HepG2 (cell line): ENCODE data around the gene TIPIN. TPM values are rescaled to one million over a fixed set of nuclear protein-coding genes. Genes with fewer than 3 reads are reported as not detected.
"Not testable (repeated sequence)": the region's sequence is repeated elsewhere in the genome, so short reads cannot be mapped to it uniquely, and the experiment has no call there.

Experiments
- ATAC-seq: fragments of 200-7000 bp; cut with Tn5 transposase; 3 replicates; pipeline ENCODE4 v1.9.1; 2020; ENCODE audit warnings: mild to moderate bottlenecking, moderate library complexity
- BruUV-seq: library from RNA; stranded (reverse); fragments of 400-500 nt; replicated peaks from 2 replicates; lab custom pipeline; 2021; lab: Mats Ljungman, UMichigan
- CTCF ChIA-PET: fragments of 300-600 bp; formaldehyde crosslinking; extraction: SDS; loops from one replicate; lab custom pipeline; 2021; ENCODE audit warnings: low total read pairs, inconsistent platforms, low intra/inter-chr PET ratio; lab: Yijun Ruan, JAX
- POLR2A ChIA-PET: fragments of 350-600 bp; sonication (Branson Sonifier 250); formaldehyde crosslinking; loops from one replicate; lab custom pipeline; 2020; ENCODE audit warnings: antibody characterized with exemption, inconsistent platforms; lab: Yijun Ruan, JAX
- DNase-seq: peaks from one replicate; pipeline ENCODE4 v3.0.0-alpha.2; 2015; ENCODE audit warnings: low spot score
- FAIRE-seq: peaks from 3 replicates; lab custom pipeline; 2011; peaks lifted over from hg19 to GRCh38; lab: Jason Lieb, UNC
- H2AFZ ChIP-seq: one replicate; pipeline ENCODE4 v1.6.1; 2011; ENCODE audit warnings: low read length, inconsistent platforms
- H3K27ac ChIP-seq: fragments of 300-600 bp; 3 replicates; pipeline ENCODE4 v1.8.0; 2011; ENCODE audit warnings: mixed run types, mild to moderate bottlenecking, mixed read lengths, low read length, inconsistent platforms; ENCODE audit not compliant: insufficient read depth; ENCODE audit errors: extremely low read length
- H3K27me3 ChIP-seq, 2 experiments: fragments of 200-600 bp in 1 of 2; 2 replicates in 1 of 2; 3 replicates in 1 of 2; pipeline versions ENCODE4 v1.6.0 to v1.8.0; 2011; ENCODE audit warnings: low read length in 2 of 2, mild to moderate bottlenecking in 2 of 2, moderate library complexity in 2 of 2, inconsistent platforms in 1 of 2; ENCODE audit not compliant: insufficient read depth in 2 of 2, control insufficient read depth in 1 of 2
- H3K36me3 ChIP-seq, 2 experiments: fragments of 200-600 bp in 1 of 2; replicated peaks in 1 of 2; 2 replicates in 1 of 2; 3 replicates in 1 of 2; pipeline versions ENCODE4 v1.5.1 to v1.8.0; 2011; ENCODE audit warnings: low read length in 2 of 2, inconsistent platforms in 1 of 2; ENCODE audit not compliant: insufficient read depth in 2 of 2, control insufficient read depth in 1 of 2
- H3K4me1 ChIP-seq: 2 replicates; pipeline ENCODE4 v1.5.1; 2012; ENCODE audit warnings: low read length, inconsistent platforms; ENCODE audit not compliant: insufficient read depth
- H3K4me2 ChIP-seq: 2 replicates; pipeline ENCODE4 v1.6.0; 2011; ENCODE audit warnings: low read depth, low read length, inconsistent platforms
- H3K4me3 ChIP-seq, 3 experiments: fragments of 200-600 bp in 1 of 3; sonication (generic), shearing (Covaris generic) in 1 of 3; replicated peaks in 1 of 3; 2 replicates each; pipeline ENCODE4 v1.5.1; 2011 to 2016; ENCODE audit warnings: low read length in 3 of 3, inconsistent platforms in 2 of 3, low read depth in 2 of 3, mild to moderate bottlenecking in 2 of 3, control low read depth in 1 of 3, mixed read lengths in 1 of 3; ENCODE audit not compliant: insufficient read depth in 1 of 3
- H3K79me2 ChIP-seq: one replicate; pipeline ENCODE4 v1.6.1; 2011; ENCODE audit warnings: low read length, inconsistent platforms; ENCODE audit not compliant: insufficient read depth
- H3K9ac ChIP-seq: 2 replicates; pipeline ENCODE4 v1.6.0; 2011; ENCODE audit warnings: mild to moderate bottlenecking, low read depth, low read length, inconsistent platforms; ENCODE audit not compliant: insufficient read depth
- H3K9me3 ChIP-seq: 2 replicates; pipeline ENCODE4 v1.5.1; 2012; ENCODE audit warnings: mild to moderate bottlenecking, low read length
- H4K20me1 ChIP-seq: 2 replicates; pipeline ENCODE4 v1.6.0; 2011; ENCODE audit warnings: inconsistent platforms, mild to moderate bottlenecking, low read length, moderate library complexity; ENCODE audit not compliant: insufficient read depth
- CBX1 ChIP-seq: IDR thresholded peaks from one replicate; pipeline ENCODE4 v1.6.1; 2016; ENCODE audit warnings: antibody characterized with exemption, low read depth
- CBX2 ChIP-seq, 2 experiments: fragments of 200-600 bp in 1 of 2; sonication (generic); formaldehyde crosslinking in 1 of 2; IDR thresholded peaks; 2 replicates each; pipeline versions ENCODE4 v1.7.0 to v1.8.1; 2018 to 2022; ENCODE audit warnings: low read depth in 2 of 2, low read length in 1 of 2, mild to moderate bottlenecking in 1 of 2, missing genetic modification reagents in 1 of 2
- GRHL1 ChIP-seq: sonication (generic); formaldehyde crosslinking; conservative IDR thresholded peaks from 2 replicates; pipeline ENCODE4 v1.8.0; 2022; ENCODE audit warnings: missing genetic modification reagents
- PAX8 ChIP-seq: sonication (generic); formaldehyde crosslinking; IDR thresholded peaks from 2 replicates; pipeline ENCODE4 v1.8.0; 2022; ENCODE audit warnings: mild to moderate bottlenecking, missing genetic modification reagents, borderline replicate concordance
- ZNF75D ChIP-seq: sonication (generic); formaldehyde crosslinking; IDR thresholded peaks from 2 replicates; pipeline ENCODE4 v1.8.1; 2023; ENCODE audit warnings: missing genetic modification reagents, mild to moderate bottlenecking, borderline replicate concordance
- WGBS: methylation state at CpG from one replicate; pipeline ENCODE4 v1.1.6; 2017; ENCODE audit warnings: low lambda C conversion rate; 5-methylcytosine and 5-hydroxymethylcytosine counted together
- in situ Hi-C: cut with HindIII; loops from 2 replicates; pipeline ENCODE4 v1.10.0; 2017; ENCODE audit warnings: low pct_unique_long_range_greater_than_20kb; ENCODE audit not compliant: extremely low pct_ligation_motif_present
- intact Hi-C: fragments of 100-400 bp; cut with micrococcal nuclease; formaldehyde crosslinking; loops from one replicate; pipeline ENCODE4 v1.10.0; 2022; ENCODE audit not compliant: unreplicated experiment
- polyA plus RNA-seq, 8 experiments: library from polyadenylated mRNA; depleted of rRNA in 3 of 8; stranded (reverse) in 7 of 8; unstranded in 1 of 8; fragments of >200 nt; fragmentation: Illumina TruSeq in 4 of 8; extraction: Trizol in 4 of 8; gene quantifications; 2 replicates each; pipeline versions ENCODE4 v1.2.1 to v1.2.3, GENCODE V29; 2011 to 2016; ENCODE audit warnings: low read depth in 4 of 8, missing spikeins in 1 of 8, mixed read lengths in 1 of 8; ENCODE audit not compliant: insufficient read depth in 1 of 8
- total RNA-seq, 5 experiments: library from RNA; depleted of rRNA; stranded (reverse); fragments of >200 nt; fragmentation: Illumina TruSeq; extraction: Trizol; gene quantifications; 2 replicates each; pipeline ENCODE4 v1.2.3, GENCODE V29; 2016; ENCODE audit warnings: low read depth in 1 of 5

Gene TIPIN
- total and polyA plus RNA-seq, 2 of the 13 experiments (the other 11 are each of a cell fraction or from before 2014, with no cell fraction given), result 2.7 to 28.6 TPM

- no peak for TF ChIP-seq GRHL1 (CRISPR knock-in tag)
- no peak for TF ChIP-seq CBX1
Observed at GRCh38 chr15:66359740-66360139, 3.3 kb upstream of the TIPIN start (continued).

GRCh38 chr15:66356077-66356358 is 467 bp downstream of the TIPIN start:
- in situ Hi-C loops (no loop called here), intact Hi-C loops (loop anchor here (2.0 to 10.0 kb wide), 2 partner anchors 31 to 139 kb away; partner anchors contain the start of genes MAP2K1 and SNAPC5)
- H3K27me3 ChIP-seq, result no peaks in the 10 kb centered on the region; a peak in 2 of 5 replicates
- ChIA-PET CTCF (no interaction called here), POLR2A (interaction anchor here (1.5 to 2.9 kb wide), 3 partner anchors 31 to 149 kb away, joined by 4 to 11 read pairs (median 5); partner anchors contain the start of genes MAP2K1 and ZWILCH)
- H3K4me1 ChIP-seq, result peaks cover 39% of the 10 kb centered on the region
- peak overlapping the region; percentile 90 to 91 (median 90) for H3K4me3 ChIP-seq
- no peak for ATAC-seq
- TSS peak; percentile 86 for BruUV-seq
- H3K79me2 ChIP-seq, result peaks cover 13% of the 10 kb centered on the region
- H3K27ac ChIP-seq, result peak overlapping the region; percentile 81
- no peaks in the 10 kb centered on the region for H4K20me1 ChIP-seq
- H3K9ac ChIP-seq, result peak overlapping the region; percentile 92
- peak overlapping the region; percentile 95 for H2AFZ ChIP-seq
- no peaks in the 10 kb centered on the region for H3K9me3 ChIP-seq
- 2% methylated on average over 12 of the region's 12 CpGs for WGBS
- H3K36me3 ChIP-seq, result peaks cover 0 to 8% of the 10 kb centered on the region in 2 experiments; a peak in 1 of 5 replicates
- no peak for TF ChIP-seq ZNF75D
- 0 out of 2 replicates have a peak, but pooled peaks have one; percentile 23 for TF ChIP-seq PAX8 (CRISPR knock-in tag)
- no peak for TF ChIP-seq CBX2 (IDR thresholded peaks at IDR 0.05; ENCODE audit: low read depth, low read length)
- no peak for TF ChIP-seq CBX2 (CRISPR knock-in tag; IDR thresholded peaks at IDR 0.05; ENCODE audit: low read depth)
- TF ChIP-seq, all 625 proteins: peak for 1
- peak overlapping the region; percentile 95 for H3K4me2 ChIP-seq
- no peak for DNase-seq
- no peak for FAIRE-seq

GRCh38 chr15:66348530-66348929 is 8.0 kb downstream of the TIPIN start:
- FAIRE-seq, H3K4me1 ChIP-seq, H3K27ac ChIP-seq, BruUV-seq, H4K20me1 ChIP-seq, H3K27me3 ChIP-seq, POLR2A ChIA-PET, DNase-seq, H2AFZ ChIP-seq, ATAC-seq, in situ Hi-C loops, CTCF ChIA-PET, H3K9me3 ChIP-seq, H3K9ac ChIP-seq, H3K4me3 ChIP-seq, H3K79me2 ChIP-seq, intact Hi-C loops, H3K4me2 ChIP-seq: not testable (repeated sequence)
- 60% methylated on average over 5 of the region's 5 CpGs for WGBS
- peaks cover 5 to 32% of the 10 kb centered on the region in 2 experiments; a peak in 3 of 5 replicates for H3K36me3 ChIP-seq
